Trophoblast cell (in vitro differentiated cells and primary cell): Measurements from ENCODE around the gene FOXP2.

ENCODE experiments used
- DNase-seq, 2 donors: peaks; one replicate each; pipeline ENCODE4 v3.0.0-alpha.2; 2016
- H2AFZ ChIP-seq: 2 replicates; pipeline ENCODE4 v1.6.1; 2013; ENCODE audit warnings: low read length, moderate library complexity, mild to moderate bottlenecking; ENCODE audit not compliant: insufficient read depth, poor library complexity
- H2AK5ac ChIP-seq: 2 replicates; pipeline ENCODE4 v1.6.1; 2013; ENCODE audit warnings: mild to moderate bottlenecking, low read length
- H2BK120ac ChIP-seq: 2 replicates; pipeline ENCODE4 v1.6.1; 2013; ENCODE audit warnings: low read length, mild to moderate bottlenecking, moderate library complexity; ENCODE audit not compliant: insufficient read depth, poor library complexity
- H2BK12ac ChIP-seq: 2 replicates; pipeline ENCODE4 v1.6.1; 2013; ENCODE audit warnings: mild to moderate bottlenecking, low read length, moderate library complexity
- H2BK5ac ChIP-seq: 2 replicates; pipeline ENCODE4 v1.6.1; 2013; ENCODE audit warnings: low read length, low read depth, moderate library complexity, mild to moderate bottlenecking; ENCODE audit not compliant: poor library complexity
- H3K14ac ChIP-seq: 2 replicates; pipeline ENCODE4 v1.6.1; 2013; ENCODE audit warnings: mild to moderate bottlenecking, low read length
- H3K18ac ChIP-seq: 2 replicates; pipeline ENCODE4 v1.6.1; 2013; ENCODE audit warnings: mild to moderate bottlenecking, low read length
- H3K23ac ChIP-seq: 2 replicates; pipeline ENCODE4 v1.6.1; 2013; ENCODE audit warnings: low read length
- H3K27ac ChIP-seq: 2 replicates; pipeline ENCODE4 v1.5.1; 2013; ENCODE audit warnings: low read depth, mild to moderate bottlenecking, inconsistent platforms, low read length, moderate library complexity
- H3K27me3 ChIP-seq: 2 replicates; pipeline ENCODE4 v1.6.1; 2013; ENCODE audit warnings: inconsistent platforms, mild to moderate bottlenecking, low read length, moderate library complexity; ENCODE audit not compliant: insufficient read depth
- H3K36me3 ChIP-seq, 2 experiments: 1 replicate in 1 of 2; 2 replicates in 1 of 2; pipeline ENCODE4 v1.6.1; 2013; ENCODE audit warnings: low read length in 2 of 2, mild to moderate bottlenecking in 2 of 2, moderate library complexity in 1 of 2; ENCODE audit not compliant: insufficient read depth in 2 of 2, control insufficient read depth in 1 of 2
- H3K4ac ChIP-seq: 2 replicates; pipeline ENCODE4 v1.6.1; 2013; ENCODE audit warnings: low read depth, mild to moderate bottlenecking, low read length, moderate library complexity
- H3K4me1 ChIP-seq, 2 experiments: 1 replicate in 1 of 2; 2 replicates in 1 of 2; pipeline ENCODE4 v1.6.1; 2013; ENCODE audit warnings: low read length in 2 of 2, mild to moderate bottlenecking in 2 of 2, moderate library complexity in 1 of 2; ENCODE audit not compliant: insufficient read depth in 2 of 2, control insufficient read depth in 1 of 2
- H3K4me2 ChIP-seq: 2 replicates; pipeline ENCODE4 v1.6.1; 2013; ENCODE audit warnings: inconsistent platforms, mild to moderate bottlenecking, low read length, moderate library complexity
- H3K4me3 ChIP-seq: 2 replicates; pipeline ENCODE4 v1.5.1; 2013; ENCODE audit warnings: mild to moderate bottlenecking, low read depth, low read length, inconsistent platforms
- H3K79me1 ChIP-seq: one replicate; pipeline ENCODE4 v1.6.1; 2013; ENCODE audit warnings: low read length
- H3K79me2 ChIP-seq: 2 replicates; pipeline ENCODE4 v1.6.1; 2013; ENCODE audit warnings: low read length, mild to moderate bottlenecking; ENCODE audit not compliant: control insufficient read depth, insufficient read depth, poor library complexity
- H3K9ac ChIP-seq: 2 replicates; pipeline ENCODE4 v1.6.1; 2013; ENCODE audit warnings: mild to moderate bottlenecking, low read length
- H3K9me3 ChIP-seq: 2 replicates; pipeline ENCODE4 v1.6.1; 2013; ENCODE audit warnings: low read depth, mild to moderate bottlenecking, control low read depth, inconsistent platforms, low read length; ENCODE audit not compliant: insufficient read depth
- H4K12ac ChIP-seq: 2 replicates; pipeline ENCODE4 v1.6.1; 2013; ENCODE audit warnings: low read depth, mild to moderate bottlenecking, low read length, moderate library complexity
- H4K8ac ChIP-seq: 2 replicates; pipeline ENCODE4 v1.6.1; 2013; ENCODE audit warnings: low read depth, mild to moderate bottlenecking, low read length, moderate library complexity
- H4K91ac ChIP-seq: one replicate; pipeline ENCODE4 v1.6.1; 2013; ENCODE audit warnings: low read depth, mild to moderate bottlenecking, low read length, moderate library complexity
- WGBS: extraction: QIAGEN DNeasy Blood & Tissue Kit; methylation state at CpG from one replicate; pipeline ENCODE4 v1.1.7; 2013; ENCODE audit warnings: missing lambda C conversion rate; ENCODE audit not compliant: insufficient read length, insufficient coverage; ENCODE audit errors: extremely low coverage; 5-methylcytosine and 5-hydroxymethylcytosine counted together

Gene FOXP2

DNA sequence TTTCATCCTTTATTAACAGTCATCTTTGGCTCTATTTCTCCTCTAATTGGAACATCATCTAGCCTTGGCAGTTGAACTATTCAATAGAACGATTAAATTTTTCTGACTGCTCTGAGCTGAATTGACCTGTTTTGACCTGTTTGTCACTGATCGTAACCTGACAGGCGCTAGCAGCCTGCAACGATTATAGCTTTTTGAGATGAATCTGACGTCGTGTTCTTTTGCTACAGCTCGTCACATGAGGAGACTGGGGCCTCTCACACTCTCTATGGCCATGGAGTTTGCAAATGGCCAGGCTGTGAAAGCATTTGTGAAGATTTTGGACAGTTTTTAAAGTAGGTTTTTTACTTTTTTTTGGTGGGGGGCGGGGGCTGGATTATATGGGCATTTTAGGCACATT lies 229.8 kb downstream of the FOXP2 start:
- Histone ChIP-seq H2BK12ac (no peak overlapping the region), H3K9me3 (no peaks in the 10 kb centered on the region), H3K4me2 (no peak overlapping the region), H2BK120ac (no peak overlapping the region), H2AFZ (no peak overlapping the region), H3K79me1 (no peaks in the 10 kb centered on the region), H3K4me1 (no peaks in the 10 kb centered on the region), H4K91ac (no peak overlapping the region), H3K18ac (no peak overlapping the region), H2BK5ac (no peak overlapping the region), H4K8ac (no peak overlapping the region), H3K79me2 (no peaks in the 10 kb centered on the region), H3K23ac (no peak overlapping the region), H3K4ac (no peak overlapping the region), H2AK5ac (no peak overlapping the region), H3K4me3 (no peak overlapping the region), H3K36me3 (no peaks in the 10 kb centered on the region), H3K27me3 (no peaks in the 10 kb centered on the region), H3K14ac (no peak overlapping the region), H3K27ac (no peak overlapping the region), H3K9ac (no peak overlapping the region), H4K12ac (no peak overlapping the region)
- DNase-seq = no peak
- no CpG with 5 or more reads among the region's 8 CpGs for WGBS

DNA sequence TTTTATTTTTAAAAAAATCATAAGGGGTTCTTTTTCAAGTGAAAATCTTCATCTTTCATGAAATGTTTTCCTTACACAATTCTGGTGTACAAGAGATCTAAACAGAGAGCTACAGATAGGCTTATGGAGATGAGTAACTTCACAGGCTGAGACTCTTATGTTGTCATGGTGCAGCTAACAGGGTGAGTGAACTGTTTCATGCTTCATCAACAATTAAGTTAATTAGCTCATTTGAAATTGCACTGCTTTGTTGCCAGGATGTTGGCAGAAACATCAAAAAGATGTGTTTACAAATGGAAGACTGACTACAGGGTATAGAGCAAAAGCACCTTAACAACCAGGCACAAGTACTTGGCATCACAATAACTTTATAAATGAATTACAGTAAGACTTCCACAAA lies 230.8 kb downstream of the FOXP2 start:
- Histone ChIP-seq H3K14ac (no peak overlapping the region), H3K79me1 (no peaks in the 10 kb centered on the region), H3K4me3 (no peak overlapping the region), H3K4me2 (no peak overlapping the region), H3K23ac (no peak overlapping the region), H3K9ac (no peak overlapping the region), H4K8ac (no peak overlapping the region), H4K91ac (no peak overlapping the region), H3K27me3 (no peaks in the 10 kb centered on the region), H2BK120ac (no peak overlapping the region), H4K12ac (no peak overlapping the region), H3K18ac (no peak overlapping the region), H3K27ac (no peak overlapping the region), H3K9me3 (no peaks in the 10 kb centered on the region), H2AFZ (no peak overlapping the region), H2BK5ac (no peak overlapping the region), H2BK12ac (no peak overlapping the region), H3K4me1 (no peaks in the 10 kb centered on the region), H3K36me3 (no peaks in the 10 kb centered on the region), H3K79me2 (no peaks in the 10 kb centered on the region), H2AK5ac (no peak overlapping the region), H3K4ac (no peak overlapping the region)
- no peak for DNase-seq

DNA sequence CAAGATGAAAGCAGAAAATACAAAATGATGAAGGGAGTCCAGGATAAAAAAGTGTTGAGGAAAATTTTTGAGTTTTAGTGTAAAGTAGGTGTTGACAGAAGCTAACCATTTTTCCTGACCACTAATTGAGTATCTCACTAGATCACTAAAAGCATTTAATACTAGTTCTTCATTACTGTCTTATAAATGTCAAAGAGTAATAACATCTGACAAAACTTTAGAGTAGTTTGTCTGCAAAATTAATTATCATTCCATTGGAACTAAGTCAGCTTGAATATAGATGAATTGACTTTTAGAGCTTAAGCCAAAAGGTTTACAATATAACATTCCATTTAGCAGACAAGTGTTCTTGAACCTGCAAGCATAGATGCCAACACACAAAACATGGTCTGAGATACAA lies 232.9 kb downstream of the FOXP2 start:
- Histone ChIP-seq H2BK120ac (no peak overlapping the region), H2AFZ (no peak overlapping the region), H3K4me1 (no peaks in the 10 kb centered on the region), H3K18ac (no peak overlapping the region), H2BK12ac (no peak overlapping the region), H3K9me3 (no peaks in the 10 kb centered on the region), H3K27me3 (no peaks in the 10 kb centered on the region), H3K9ac (no peak overlapping the region), H2AK5ac (no peak overlapping the region), H3K4me3 (no peak overlapping the region), H3K79me1 (no peaks in the 10 kb centered on the region), H4K91ac (no peak overlapping the region), H2BK5ac (no peak overlapping the region), H3K23ac (no peak overlapping the region), H3K14ac (no peak overlapping the region), H3K4ac (no peak overlapping the region), H4K8ac (no peak overlapping the region), H3K79me2 (no peaks in the 10 kb centered on the region), H3K36me3 (no peaks in the 10 kb centered on the region), H3K4me2 (no peak overlapping the region), H4K12ac (no peak overlapping the region), H3K27ac (no peak overlapping the region)
- DNase-seq = no peak

DNA sequence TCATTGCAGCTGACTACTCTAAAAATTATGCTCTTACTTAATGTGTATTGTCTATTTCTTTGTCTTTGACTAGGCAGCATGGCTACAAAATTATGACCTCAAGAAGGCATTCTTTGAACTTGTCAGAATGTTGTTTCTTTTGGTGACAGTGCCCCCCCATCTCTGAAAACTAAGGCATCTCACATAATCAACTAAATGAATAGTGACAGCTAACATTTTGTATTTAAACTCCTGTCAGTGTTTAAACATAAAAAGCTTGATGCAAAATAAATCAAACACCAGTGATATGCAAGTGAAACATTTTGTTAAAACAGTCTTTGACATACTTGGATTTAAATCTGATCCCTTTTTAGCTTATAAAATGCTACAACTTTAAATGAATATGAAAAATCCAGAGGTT lies 233.5 kb downstream of the FOXP2 start:
- Histone ChIP-seq H4K12ac (no peak overlapping the region), H3K4ac (no peak overlapping the region), H3K18ac (no peak overlapping the region), H3K4me2 (no peak overlapping the region), H3K9ac (no peak overlapping the region), H3K23ac (no peak overlapping the region), H4K8ac (no peak overlapping the region), H4K91ac (no peak overlapping the region), H2AK5ac (no peak overlapping the region), H2BK120ac (no peak overlapping the region), H2BK5ac (no peak overlapping the region), H3K36me3 (no peaks in the 10 kb centered on the region), H3K79me1 (no peaks in the 10 kb centered on the region), H2AFZ (no peak overlapping the region), H3K27ac (no peak overlapping the region), H3K4me1 (no peaks in the 10 kb centered on the region), H3K79me2 (no peaks in the 10 kb centered on the region), H3K9me3 (no peaks in the 10 kb centered on the region), H3K27me3 (no peaks in the 10 kb centered on the region), H2BK12ac (no peak overlapping the region), H3K14ac (no peak overlapping the region), H3K4me3 (no peak overlapping the region)
- DNase-seq = no peak

DNA sequence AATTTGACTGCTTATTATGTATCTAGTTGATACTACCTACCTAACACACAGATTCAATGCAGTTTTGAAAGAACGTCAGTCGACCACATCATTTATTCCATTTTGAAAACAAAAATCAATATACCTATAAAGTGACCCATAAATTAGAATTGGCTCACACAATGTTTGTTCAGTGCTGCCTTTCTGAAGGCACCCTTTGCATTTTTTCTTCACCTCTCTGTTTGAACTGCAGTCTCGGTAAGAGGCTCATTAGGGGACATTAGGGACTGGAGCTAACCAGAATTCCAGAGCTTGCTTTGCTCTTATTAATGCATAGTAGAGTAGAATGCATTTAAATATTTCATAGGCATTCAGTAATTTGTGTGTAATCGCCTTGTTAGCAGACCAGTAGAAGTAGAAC lies 234.1 kb downstream of the FOXP2 start:
- H2BK120ac ChIP-seq = no peak overlapping the region
- H2BK5ac ChIP-seq = no peak overlapping the region
- H3K23ac ChIP-seq = no peak overlapping the region
- H3K9me3 ChIP-seq = no peaks in the 10 kb centered on the region
- H3K14ac ChIP-seq = no peak overlapping the region
- no peaks in the 10 kb centered on the region for H3K79me2 ChIP-seq
- H2AK5ac ChIP-seq = no peak overlapping the region
- H3K36me3 ChIP-seq = no peaks in the 10 kb centered on the region
- H3K79me1 ChIP-seq = no peaks in the 10 kb centered on the region
- no peak overlapping the region for H2AFZ ChIP-seq
- H4K91ac ChIP-seq = no peak overlapping the region
- H4K8ac ChIP-seq = no peak overlapping the region
- no peak overlapping the region for H3K4me3 ChIP-seq
- no peak overlapping the region for H3K4ac ChIP-seq
- DNase-seq = no peak
- H3K27me3 ChIP-seq = no peaks in the 10 kb centered on the region
- H3K4me1 ChIP-seq = no peaks in the 10 kb centered on the region
- H3K9ac ChIP-seq = no peak overlapping the region
- no peak overlapping the region for H3K4me2 ChIP-seq
- no peak overlapping the region for H3K18ac ChIP-seq
- no peak overlapping the region for H4K12ac ChIP-seq
- no peak overlapping the region for H2BK12ac ChIP-seq
- no peak overlapping the region for H3K27ac ChIP-seq
- WGBS = no CpG with 5 or more reads among the region's 4 CpGs
